Measurements from ENCODE around the gene AKAP5.

GRCh38 chr14:64510825-64511671 is 45.7 kb downstream of the AKAP5 start:
- no peak for TF ChIP-seq EZH2 (IDR thresholded peaks at IDR 0.05; ENCODE audit: low read length, missing control alignments)
- peak; percentile 78 to 93 for TF ChIP-seq CTCF (conservative IDR thresholded peaks at IDR 0.05 in 1 of 2, IDR thresholded peaks at IDR 0.05 in 1 of 2; ENCODE audit: low read depth in 1 of 2, low read length in 2 of 2)

Data from fibroblast of lung (primary cell).